HG02678 (cell line): ENCODE measurements around the gene ISL1.

Experiments used
- ATAC-seq: cut with Tn5 transposase; IDR thresholded peaks from one replicate; pipeline ENCODE4 v1.9.1; 2021; ENCODE audit warnings: mild to moderate bottlenecking, moderate library complexity; ENCODE audit not compliant: unreplicated experiment

The ISL1 gene

DNA sequence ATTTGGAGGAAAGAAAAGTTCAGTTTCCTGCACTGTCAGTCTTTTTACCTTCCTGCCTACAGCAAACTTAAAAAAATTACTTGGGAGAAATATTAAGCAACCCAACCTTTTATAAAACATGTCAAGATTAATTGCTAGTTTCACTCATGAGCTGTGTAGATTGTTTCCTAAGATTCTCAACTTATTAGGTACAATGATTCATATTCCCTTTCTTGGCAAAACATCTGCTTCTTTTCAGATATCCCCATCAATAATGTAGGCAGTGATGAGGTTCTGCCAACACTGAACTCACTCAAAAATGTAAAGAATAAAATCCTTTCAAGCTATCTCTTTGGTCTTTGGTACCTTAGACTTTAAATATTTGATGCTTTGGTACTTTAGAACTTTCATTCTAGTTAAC is 56.0 kb downstream of the ISL1 start:
- no peak for ATAC-seq
